NCI-H526 treated with DMSO at 0.1 percent for 48 hours (cell line): ENCODE measurements around the gene ANKS4B.
"Not testable (repeated sequence)": the region's sequence is repeated elsewhere in the genome, so short reads cannot be mapped to it uniquely, and the experiment has no call there.

ENCODE experiments used
- DNase-seq: peaks from one replicate; lab custom pipeline; 2025; lab: John Stamatoyannopoulos, UW

The ANKS4B gene, protein sequence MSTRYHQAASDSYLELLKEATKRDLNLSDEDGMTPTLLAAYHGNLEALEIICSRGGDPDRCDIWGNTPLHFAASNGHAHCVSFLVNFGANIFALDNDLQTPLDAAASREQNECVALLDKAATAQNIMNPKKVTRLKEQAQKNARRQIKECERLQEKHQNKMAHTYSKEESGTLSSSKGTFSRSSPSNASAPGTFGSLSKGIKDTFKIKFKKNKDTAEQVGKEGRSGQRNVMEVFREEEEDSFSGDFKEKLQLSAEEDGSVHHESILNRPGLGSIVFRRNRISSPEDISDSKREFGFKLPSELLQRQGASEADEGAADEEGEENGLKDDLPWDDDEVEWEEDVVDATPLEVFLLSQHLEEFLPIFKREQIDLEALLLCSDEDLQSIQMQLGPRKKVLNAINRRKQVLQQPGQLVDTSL

DNA sequence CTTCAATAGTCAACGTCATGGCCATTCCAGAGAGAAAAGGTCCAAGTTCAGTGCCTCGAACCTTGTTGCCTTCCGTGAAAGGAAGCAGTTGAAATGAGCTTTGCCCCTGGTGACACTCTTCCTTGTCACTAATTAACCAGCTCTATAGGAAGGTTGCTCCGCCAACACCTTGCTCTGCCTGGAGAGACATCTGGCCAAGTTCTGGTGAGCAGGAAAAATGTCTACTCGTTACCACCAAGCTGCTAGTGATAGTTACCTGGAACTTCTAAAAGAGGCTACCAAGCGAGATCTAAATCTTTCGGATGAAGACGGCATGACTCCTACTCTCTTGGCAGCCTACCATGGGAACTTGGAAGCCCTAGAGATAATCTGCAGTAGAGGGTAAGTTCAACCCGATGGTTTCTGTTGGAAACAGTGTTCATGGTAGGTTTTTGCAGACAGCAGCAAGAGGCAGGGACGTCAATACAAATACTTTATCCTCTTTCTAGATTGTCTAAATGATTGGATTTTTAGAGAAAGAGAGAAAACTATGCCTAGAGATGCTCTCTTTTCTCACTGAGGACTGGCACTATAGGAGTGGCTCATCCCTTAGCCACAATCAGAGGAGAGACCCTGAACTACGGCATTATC is at the start of gene ANKS4B:
TSS of gene ANKS4B (plus strand) at position 179 of the 630 bp plus-strand sequence. CDS start at position 218, 39 bp downstream.
- no peak for DNase-seq

DNA sequence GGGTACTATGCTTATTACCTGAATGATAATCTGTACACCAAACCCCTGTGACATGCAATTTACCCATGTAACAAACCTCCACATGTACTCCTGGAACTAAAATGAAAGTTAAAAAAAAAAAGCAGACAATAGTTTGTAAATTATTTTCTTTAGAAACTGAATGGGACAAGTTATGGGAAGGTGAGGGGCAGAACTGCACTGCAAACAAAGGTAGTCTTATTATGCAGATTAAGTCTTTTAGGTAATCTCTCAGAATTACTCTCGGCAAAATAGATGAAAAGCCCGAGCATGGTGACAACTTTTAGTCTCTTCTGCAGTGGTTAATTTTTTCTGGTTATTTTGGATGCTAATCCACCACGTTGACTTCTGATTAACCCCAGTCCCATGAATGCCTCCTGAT is 49.5 kb upstream of the ANKS4B start:
- no peak for DNase-seq

DNA sequence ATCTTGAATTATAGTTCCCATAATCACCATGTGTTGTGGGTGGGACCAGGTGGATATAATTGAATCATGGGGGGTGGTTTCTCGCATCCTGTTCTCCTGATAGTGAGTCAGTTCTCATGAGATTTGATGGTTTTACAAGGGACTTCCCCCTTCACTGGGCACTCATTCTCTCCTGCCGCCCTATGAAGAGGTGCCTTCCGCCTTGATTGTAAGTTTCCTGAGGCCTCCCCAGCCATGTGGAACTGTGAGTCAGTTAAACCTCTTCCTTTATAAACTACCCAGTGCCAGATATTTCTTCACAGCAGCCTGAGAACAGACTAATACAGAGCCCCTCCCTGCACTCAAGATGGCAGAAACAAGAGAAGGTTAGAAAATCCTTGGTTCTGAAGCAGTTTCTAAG is 48.7 kb upstream of the ANKS4B start:
- DNase-seq: no peak

DNA sequence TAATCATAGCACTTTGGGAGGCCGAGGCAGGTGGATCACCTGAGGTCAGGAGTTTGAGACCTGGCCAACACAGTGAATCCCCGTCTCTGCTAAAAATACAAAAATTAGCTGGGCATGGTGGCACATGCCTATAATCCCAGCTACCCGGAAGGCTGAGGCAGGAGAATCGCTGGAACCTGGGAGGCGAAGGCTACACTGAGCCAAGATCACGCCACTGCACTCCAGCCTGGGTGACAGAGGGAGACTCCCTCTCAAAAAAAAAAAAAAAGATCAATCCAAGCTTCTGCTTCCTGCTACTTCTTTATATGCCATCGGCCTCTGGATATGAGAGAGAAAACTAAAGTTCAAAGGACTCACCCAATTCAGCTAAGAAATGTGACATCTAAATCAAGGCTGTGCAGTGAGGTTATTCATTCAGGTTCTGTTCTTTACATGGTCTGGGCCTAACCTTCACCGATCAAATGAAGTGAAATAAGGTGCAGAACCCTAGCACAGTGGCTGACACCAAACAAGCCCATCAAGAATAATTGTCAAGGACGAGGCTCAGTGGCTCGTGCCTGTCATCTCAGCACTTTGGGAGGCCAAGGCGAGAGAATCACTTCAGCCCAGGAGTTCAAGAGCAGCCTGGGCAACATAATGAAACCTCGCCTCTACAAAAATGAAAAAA is 47.7 kb upstream of the ANKS4B start:
- DNase-seq: no peak

DNA sequence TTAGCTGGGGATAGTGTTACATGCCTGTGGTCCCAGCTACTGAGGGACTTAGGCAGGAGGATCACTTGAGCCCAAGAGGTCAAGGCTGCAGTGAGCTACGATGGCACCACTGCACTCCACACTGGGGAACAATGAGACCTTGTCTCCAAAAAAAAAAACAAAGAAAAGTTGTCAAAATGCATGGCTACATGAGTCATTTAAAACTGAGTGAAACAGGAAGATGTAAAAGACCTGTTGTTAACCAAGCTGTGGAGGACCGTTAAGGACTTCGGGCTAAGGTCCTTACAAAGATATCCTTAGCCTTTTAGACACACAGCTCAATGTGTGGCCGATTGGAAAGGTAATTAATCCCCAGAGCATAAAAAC is 47.2 kb upstream of the ANKS4B start:
- DNase-seq: no peak

DNA sequence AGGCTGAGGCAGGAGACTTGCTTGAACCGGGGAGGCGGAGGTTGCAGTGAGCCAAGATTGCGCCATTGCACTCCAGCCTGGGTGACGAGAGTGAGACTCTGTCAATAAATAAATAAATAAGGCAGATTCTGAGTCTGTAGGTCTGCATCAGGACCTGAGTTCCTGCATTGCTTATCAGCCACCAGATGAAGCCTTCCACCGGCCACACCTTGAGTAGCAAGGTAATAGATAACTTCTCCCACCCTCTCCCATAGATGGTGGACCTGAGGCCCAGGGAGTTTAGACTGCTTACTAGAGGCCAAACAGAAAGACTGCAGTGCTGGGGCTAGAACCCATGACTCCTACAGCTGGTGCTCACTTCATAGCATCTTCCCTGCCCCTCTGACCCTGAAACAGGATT is 44.2 kb upstream of the ANKS4B start:
- DNase-seq: no peak

DNA sequence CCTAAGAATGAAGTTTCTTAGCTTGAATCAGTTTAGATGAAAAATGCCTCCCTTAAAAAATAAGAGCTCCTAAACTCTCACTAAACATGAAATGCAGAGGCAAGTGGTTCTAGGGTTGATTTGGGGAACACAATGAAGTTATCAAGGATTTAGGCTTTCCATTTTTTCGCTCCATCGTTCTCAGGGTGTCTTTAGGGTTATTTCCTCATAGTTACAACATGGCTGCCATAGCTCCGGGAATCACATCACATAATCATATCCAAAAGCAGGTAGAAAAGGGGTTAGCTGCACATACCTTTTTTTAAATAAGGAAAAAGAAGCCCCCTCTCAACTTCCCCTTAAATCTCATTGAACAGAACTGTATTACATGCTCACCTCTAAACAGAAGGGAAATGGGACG is 43.5 kb upstream of the ANKS4B start:
- no peak for DNase-seq

DNA sequence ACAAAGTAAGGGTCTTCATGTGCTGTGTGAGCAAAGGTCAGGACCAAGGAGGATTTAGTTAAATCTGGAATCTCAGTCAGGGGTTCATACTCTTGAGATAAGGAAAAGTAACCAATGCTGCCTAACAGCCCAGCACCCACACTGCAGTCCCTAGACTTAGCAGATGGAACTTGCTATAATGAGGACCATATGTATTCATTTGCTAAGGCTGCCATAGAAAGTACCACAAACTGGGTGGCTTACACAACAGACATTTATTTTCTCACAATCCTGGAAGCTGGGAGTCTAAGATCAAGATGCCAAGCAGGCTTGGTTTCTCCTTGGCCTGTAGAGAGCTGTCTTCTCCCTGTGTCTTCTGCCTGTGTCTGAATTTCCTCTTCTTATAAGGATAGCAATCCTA is 42.9 kb upstream of the ANKS4B start:
- DNase-seq: no peak

DNA sequence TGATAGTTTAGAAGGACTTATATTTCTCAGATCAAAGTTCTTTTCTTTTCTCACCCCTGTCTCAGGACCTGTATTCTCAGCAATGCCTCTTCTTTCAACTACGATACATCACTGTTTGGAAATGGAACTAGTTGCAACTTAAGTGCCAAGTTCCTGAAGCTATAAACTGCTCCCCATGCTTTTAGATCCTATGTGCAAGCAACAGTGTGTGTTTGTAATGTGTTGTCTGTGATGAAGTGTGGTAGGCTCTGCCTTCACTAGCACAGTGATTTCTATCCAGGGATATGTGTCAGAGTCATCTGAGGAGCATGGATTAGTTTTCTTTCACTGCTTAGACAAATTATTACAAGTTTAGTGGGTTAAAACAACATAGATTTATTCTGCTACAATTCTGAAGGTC is 40.5 kb upstream of the ANKS4B start:
- DNase-seq: no peak

DNA sequence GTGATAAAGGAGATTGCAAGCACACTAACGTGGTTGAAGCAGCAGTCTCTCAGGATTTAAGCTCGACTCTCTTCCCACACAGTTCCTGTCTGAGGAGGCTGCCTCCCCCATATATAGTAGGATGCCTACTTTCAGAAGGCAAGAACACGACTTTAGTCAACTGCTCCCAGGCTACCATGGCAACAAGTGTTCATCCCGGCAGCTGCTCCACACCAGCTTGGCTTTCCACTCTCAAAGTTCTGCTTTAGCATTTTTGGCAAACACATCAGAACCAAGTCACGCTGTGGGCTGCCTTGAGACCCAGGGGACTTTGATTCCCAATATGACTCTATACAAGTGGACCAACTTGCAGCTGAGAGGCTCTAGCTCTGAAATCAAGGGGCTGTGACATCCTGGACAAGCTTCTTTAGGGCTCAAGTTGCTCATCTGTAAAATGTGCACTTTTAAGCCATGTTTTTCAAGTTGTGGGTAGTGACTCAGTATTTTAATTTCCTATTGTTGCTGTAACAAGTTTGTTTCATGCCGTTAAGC is 38.7 kb upstream of the ANKS4B start:
- no peak for DNase-seq

DNA sequence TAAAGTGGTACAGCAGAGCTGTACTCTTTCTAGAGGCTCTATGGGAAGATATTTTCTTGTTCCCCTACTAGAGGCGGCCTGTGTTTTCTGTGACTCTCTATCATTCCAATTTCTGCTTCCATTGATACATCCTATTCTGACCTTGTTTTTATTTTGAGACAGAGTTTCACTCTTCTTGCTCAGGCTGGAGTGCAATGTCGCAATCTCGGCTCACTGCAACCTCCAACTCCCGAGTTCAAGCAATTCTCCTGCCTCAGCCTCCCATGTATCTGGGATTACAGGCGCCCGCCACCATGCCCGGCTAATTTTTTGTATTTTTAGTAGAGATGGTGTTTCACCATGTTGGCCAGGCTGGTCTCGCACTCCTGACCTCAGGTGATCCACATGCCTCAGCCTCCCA is 38.2 kb upstream of the ANKS4B start:
- not testable (repeated sequence) for DNase-seq

DNA sequence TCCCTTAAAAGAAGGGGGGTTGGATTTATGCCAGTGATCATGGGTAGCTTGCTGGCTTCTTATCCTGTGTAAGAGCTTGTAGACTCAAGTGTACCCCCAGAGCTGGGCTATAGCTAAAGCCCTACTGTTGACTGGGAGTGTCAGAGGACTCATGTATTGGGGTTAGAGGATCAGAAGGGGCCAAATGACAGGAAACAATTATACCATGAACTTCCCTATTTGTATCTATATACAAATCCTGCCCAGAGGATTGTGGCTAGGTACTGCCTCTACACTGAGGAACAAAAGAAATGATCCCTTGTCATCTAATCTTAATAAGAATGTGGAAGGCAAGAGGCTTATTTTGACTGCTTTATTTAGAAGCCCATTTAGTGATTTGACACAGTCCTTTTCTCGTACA is 36.4 kb upstream of the ANKS4B start:
- DNase-seq: no peak

DNA sequence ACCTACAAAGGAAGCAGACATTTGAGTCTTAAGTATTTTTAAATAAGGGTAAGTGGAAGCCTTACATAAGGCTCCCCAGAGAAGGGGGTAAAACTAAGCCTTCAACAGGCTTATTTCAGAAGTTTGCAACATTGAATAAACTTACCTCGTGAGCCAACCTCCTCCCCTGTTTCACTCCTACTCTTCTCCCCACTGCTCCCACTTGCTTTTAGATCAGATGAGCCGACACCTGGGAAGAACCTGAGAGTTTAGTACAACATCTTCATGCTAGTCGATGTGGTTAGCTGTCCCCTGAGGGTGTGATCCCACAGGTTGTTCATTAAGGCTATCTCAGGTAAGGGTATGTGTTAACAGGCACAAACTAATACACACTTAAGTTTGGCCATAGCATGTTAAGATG is 35.9 kb upstream of the ANKS4B start:
- DNase-seq: no peak

DNA sequence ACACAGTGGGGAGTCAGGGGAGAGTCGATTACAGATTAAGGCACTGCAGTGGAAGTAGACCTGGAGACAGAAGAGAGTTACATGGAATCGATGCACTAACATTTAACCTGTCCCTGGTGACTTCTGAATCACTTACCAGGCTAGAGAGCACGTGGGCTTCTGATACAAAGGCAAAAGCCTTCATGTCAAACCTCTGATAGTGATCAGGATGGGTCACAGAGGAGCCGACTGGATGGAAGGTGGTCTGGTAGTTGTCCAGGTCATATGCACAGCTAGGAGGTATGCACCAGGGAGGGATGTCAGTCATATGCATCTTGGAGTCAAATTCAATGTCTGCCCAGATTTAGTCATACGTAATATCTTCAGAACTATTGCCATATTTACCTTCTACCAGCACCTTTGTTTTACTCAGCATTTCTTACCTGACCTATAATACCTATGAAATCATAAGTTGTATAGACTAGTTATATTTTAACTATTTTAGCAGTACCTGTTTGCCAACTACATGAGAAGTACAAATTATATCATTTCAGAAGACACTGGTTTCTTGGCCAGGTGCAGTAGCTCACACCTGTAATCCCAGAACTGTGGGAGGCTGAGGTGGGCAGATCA is 33.8 kb upstream of the ANKS4B start:
- no peak for DNase-seq

DNA sequence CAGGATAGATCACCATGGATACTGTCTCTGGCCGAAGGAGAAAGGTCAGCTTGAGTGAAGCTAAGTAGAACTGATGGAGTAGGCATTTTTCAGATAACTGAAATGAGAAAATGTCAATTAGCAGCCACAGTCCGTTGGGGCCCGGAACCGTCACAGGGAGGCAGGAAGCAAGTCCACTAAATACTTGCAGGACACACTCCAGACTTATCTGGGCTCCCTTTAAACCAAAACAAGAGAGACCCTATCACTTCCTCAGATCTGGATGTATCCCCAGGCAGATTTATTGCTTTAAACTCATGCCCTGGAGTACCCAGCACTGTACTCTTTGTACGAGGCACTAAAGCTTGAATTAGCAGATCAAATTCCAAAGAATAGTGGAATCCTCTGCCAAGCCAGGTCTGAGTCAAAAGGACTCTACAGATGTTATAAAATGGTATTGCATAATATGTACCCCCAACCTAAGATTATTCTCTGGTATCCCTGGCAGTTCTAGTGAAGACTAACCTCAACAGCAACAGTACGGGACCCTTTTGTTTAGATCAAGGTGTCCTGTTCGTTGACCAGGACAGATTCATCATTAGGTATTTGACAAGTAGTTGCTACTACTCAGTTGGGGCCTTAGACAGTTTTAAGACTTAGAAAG is 30.2 kb upstream of the ANKS4B start:
- DNase-seq: no peak

DNA sequence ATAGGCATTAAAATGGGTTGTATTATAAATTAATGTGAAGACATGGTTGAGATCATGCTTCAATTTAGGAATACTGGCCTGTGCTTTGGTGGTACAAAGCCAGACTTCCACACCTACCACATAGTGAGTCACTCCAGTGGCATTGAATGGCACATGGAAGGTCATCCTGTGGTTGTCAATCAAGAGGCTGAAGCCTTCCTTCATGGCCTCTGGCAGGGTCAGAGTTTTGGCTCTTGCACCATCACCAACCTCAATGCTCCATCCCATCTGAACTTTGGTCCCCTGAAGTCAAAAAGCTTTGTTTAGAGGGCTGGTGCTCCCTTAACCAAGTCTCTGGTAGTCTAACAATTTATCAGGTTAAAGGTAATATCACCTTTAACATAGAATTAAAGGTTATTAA is 28.2 kb upstream of the ANKS4B start:
- DNase-seq: no peak

DNA sequence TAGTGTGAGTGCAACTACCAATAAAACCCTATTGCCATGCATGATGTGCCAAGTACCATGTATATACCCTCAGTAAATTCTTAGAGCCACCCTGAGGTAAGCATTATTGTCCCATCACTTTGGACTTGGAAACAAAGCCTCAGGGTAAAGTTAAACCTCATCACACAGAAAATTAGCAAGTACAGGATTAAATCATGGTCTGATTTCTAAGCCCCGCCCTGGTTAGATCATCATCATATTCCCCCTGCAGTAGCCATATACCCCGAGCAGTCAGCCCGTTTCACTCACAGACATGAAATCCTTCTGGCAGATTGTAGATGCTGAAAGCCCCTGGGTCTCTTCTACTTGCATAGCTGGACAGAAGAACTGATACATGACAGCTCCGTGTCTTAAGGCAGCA is 26.9 kb upstream of the ANKS4B start:
- DNase-seq: no peak

DNA sequence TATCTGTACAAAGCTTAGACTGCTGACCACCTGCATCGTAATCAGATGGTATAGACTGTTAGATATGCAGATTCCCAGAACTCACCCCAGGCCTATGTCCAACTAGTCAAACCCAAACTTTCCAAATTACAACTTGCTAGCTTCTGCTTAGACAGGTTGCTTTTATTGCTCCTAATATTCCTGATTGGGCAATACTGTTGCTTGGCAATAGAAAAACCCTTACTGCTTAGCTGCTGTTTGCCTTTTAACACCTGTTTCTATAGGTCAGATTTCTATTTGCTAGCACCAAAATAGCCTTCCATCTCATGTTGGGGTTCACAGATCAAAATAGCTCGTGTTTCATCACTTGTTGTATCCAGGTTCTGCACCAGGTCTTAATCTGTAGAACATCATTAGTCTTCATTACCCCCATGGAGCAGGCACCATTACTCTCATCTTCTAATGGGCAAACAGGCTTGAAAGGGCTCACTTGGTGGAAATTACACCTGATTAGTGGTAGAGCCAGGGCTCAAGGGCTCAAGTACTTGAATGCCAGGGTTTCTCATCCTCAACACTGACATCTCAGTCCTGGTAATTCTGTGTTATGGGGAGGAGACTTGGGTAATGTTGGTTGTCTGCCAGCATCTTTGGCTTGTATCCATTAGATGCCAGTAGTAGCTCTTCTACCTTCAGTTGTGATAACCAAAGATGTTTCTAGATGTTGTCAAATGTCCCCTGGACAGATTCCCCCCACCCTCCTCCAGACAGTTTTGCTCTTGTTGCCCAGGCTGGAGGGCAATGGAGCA is 24.9 kb upstream of the ANKS4B start:
- DNase-seq: no peak

DNA sequence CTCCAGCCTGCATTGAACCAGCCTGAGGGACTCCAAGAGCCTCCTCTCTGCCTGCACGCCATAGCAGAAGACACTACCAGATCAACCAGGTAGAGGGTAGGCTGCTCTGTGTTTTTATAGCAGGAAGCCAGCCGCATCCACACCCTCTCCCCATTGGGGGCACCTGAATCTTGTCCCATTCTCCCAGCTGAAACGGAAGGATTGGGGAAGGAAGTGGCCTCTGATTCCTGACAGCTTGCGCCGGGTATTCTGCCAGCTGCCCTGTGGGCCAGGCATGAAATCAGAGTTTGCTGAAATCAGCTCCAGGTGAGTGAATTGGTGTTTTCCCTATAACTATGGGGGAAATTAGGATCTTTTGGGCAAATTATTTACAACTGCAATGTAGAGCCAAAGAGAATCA is 22.0 kb upstream of the ANKS4B start, which contains the start of gene ZP2:
TSS of gene ZP2 (minus strand) at position 89 of the 400 bp plus-strand sequence. CDS start at position 62, 27 bp downstream.
- DNase-seq: no peak

DNA sequence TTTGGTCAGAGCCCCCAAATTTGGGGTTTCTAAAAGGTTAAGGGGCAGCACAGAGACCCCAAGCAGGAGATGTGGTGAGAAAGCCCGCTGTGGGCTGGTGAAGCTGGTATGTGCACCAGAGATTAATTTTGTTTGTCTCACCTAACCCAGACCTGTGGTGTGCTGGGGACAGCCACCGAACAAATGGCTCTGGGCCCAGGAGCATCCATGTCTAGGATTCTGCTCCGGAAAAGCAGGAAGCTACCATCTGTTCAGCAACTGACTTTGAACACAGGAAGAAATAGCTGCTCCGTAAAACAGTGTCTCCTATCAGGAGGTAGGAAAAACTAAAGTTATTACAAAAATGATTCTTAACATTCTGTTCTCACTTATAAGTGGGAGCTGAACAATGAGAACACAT is 19.4 kb upstream of the ANKS4B start:
- no peak for DNase-seq

DNA sequence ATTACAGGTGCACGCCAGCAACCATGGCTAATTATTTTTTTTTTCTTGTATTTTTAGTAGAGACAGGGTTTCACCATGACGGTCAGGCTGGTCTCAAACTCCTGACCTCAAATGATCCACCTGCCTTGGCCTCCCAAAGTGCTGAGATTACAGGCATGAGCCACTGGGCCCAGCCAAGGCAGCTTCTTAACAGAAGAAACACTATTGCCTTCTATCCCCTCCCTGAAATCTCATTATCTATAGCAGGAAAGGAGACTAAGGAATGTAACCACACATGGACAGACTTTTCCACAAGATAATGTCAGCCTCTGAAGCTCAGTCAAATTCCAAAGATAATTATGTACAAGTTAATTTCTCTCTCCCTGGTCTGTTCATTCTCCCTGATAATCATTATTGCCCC is 16.4 kb upstream of the ANKS4B start:
- DNase-seq: no peak
